OCI-LY1 (cell line): ENCODE measurements around the gene KCNK3.

Experiments
- H2AFZ ChIP-seq: fragments of 200-600 bp; sonication (generic), shearing (Covaris generic); 2 replicates; pipeline ENCODE4 v1.6.0; 2014; ENCODE audit warnings: antibody characterized with exemption, mild to moderate bottlenecking, low read length
- H3F3A ChIP-seq: fragments of 200-600 bp; sonication (generic), shearing (Covaris generic); 2 replicates; pipeline ENCODE4 v1.6.0; 2014; ENCODE audit warnings: mild to moderate bottlenecking, antibody characterized with exemption, low read length, moderate library complexity; ENCODE audit not compliant: insufficient read depth
- H3K27ac ChIP-seq: fragments of 200-600 bp; sonication (generic); 2 replicates; pipeline ENCODE4 v1.5.1; 2014; ENCODE audit warnings: low read length, mixed run types, mild to moderate bottlenecking, low read depth; ENCODE audit not compliant: poor library complexity, severe bottlenecking
- H3K27me3 ChIP-seq: fragments of 200-600 bp; sonication (generic); 2 replicates; pipeline ENCODE4 v1.6.0; 2014; ENCODE audit warnings: antibody characterized with exemption, mild to moderate bottlenecking, low read length, moderate library complexity; ENCODE audit not compliant: insufficient read depth
- H3K36me3 ChIP-seq: fragments of 200-600 bp; sonication (generic); 2 replicates; pipeline ENCODE4 v1.6.1; 2014; ENCODE audit warnings: mild to moderate bottlenecking, antibody characterized with exemption, low read length, moderate library complexity, mixed read lengths; ENCODE audit not compliant: insufficient read depth
- H3K4me1 ChIP-seq: fragments of 200-600 bp; sonication (generic); 2 replicates; pipeline ENCODE4 v1.5.1; 2014; ENCODE audit warnings: mild to moderate bottlenecking, low read length, moderate library complexity; ENCODE audit not compliant: insufficient read depth, severe bottlenecking
- H3K4me2 ChIP-seq: fragments of 200-600 bp; sonication (generic), shearing (Covaris generic); 2 replicates; pipeline ENCODE4 v1.6.1; 2014; ENCODE audit warnings: low read length
- H3K4me3 ChIP-seq: fragments of 200-600 bp; sonication (generic); 2 replicates; pipeline ENCODE4 v1.5.1; 2014; ENCODE audit warnings: low read length, low read depth, mild to moderate bottlenecking, mixed read lengths; ENCODE audit not compliant: poor library complexity, severe bottlenecking
- H3K79me2 ChIP-seq: fragments of 200-600 bp; shearing (Covaris generic); 2 replicates; pipeline ENCODE4 v1.6.1; 2016; ENCODE audit warnings: mixed run types, low read length, mixed read lengths; ENCODE audit not compliant: insufficient read depth
- H3K9ac ChIP-seq: fragments of 200-600 bp; sonication (generic), shearing (Covaris generic); 2 replicates; pipeline ENCODE4 v1.6.1; 2014; ENCODE audit warnings: mild to moderate bottlenecking, low read length, mixed read lengths
- H3K9me2 ChIP-seq: fragments of 200-600 bp; sonication (generic), shearing (Covaris generic); 2 replicates; pipeline ENCODE4 v1.6.1; 2014; ENCODE audit warnings: low read depth, mild to moderate bottlenecking, low read length, mixed read lengths
- H3K9me3 ChIP-seq: fragments of 200-600 bp; shearing (Covaris generic); 2 replicates; pipeline ENCODE4 v1.6.1; 2014; ENCODE audit warnings: low read length, mixed read lengths
- H4K20me1 ChIP-seq: fragments of 200-600 bp; sonication (generic), shearing (Covaris generic); 2 replicates; pipeline ENCODE4 v1.6.0; 2016; ENCODE audit warnings: mild to moderate bottlenecking, low read length; ENCODE audit not compliant: insufficient read depth
- CTCF ChIP-seq: fragments of 200-600 bp; sonication (generic), shearing (Covaris generic); IDR thresholded peaks from 2 replicates; pipeline ENCODE4 v1.5.1; 2017; ENCODE audit warnings: mild to moderate bottlenecking, antibody characterized with exemption, low read length, moderate library complexity, mixed read lengths
- EZH2 ChIP-seq: fragments of 200-600 bp; sonication (generic), shearing (Covaris generic); IDR thresholded peaks from 2 replicates; pipeline ENCODE4 v1.8.0; 2017; ENCODE audit warnings: borderline replicate concordance, mixed run types, mild to moderate bottlenecking, antibody characterized with exemption, low read length, moderate library complexity, mixed read lengths

KCNK3 gene

GRCh38 chr2:26720322-26721114 lies 28.0 kb downstream of the KCNK3 start:
- Histone ChIP-seq H2AFZ (no peak overlapping the region), H3K79me2 (no peaks in the 10 kb centered on the region), H3K4me2 (no peak overlapping the region), H3K4me3 (no peak overlapping the region), H3K4me1 (no peaks in the 10 kb centered on the region), H3K36me3 (no peaks in the 10 kb centered on the region), H3K27me3 (no peaks in the 10 kb centered on the region), H3K9me3 (no peaks in the 10 kb centered on the region), H3K27ac (no peak overlapping the region), H3F3A (no peaks in the 10 kb centered on the region), H3K9me2 (no peaks in the 10 kb centered on the region), H3K9ac (no peak overlapping the region), H4K20me1 (no peaks in the 10 kb centered on the region)
- no peak for TF ChIP-seq EZH2
- TF ChIP-seq CTCF = no peak

- no peak for TF ChIP-seq EZH2
- Histone ChIP-seq H3K4me2 (no peak overlapping the region), H3K27ac (no peak overlapping the region), H3K9ac (no peak overlapping the region), H3K4me1 (no peaks in the 10 kb centered on the region), H3K36me3 (no peaks in the 10 kb centered on the region), H2AFZ (no peak overlapping the region), H4K20me1 (no peaks in the 10 kb centered on the region), H3K9me2 (no peaks in the 10 kb centered on the region), H3K27me3 (no peaks in the 10 kb centered on the region), H3K9me3 (no peaks in the 10 kb centered on the region), H3K4me3 (no peak overlapping the region), H3F3A (no peaks in the 10 kb centered on the region), H3K79me2 (no peaks in the 10 kb centered on the region)
Measured at GRCh38 chr2:26721115-26722032, 28.9 kb downstream of the KCNK3 start.

- Histone ChIP-seq H3K27me3 (no peaks in the 10 kb centered on the region), H3F3A (no peaks in the 10 kb centered on the region), H3K4me1 (no peaks in the 10 kb centered on the region), H3K4me3 (no peak overlapping the region), H2AFZ (no peak overlapping the region), H3K79me2 (no peaks in the 10 kb centered on the region), H3K36me3 (no peaks in the 10 kb centered on the region), H3K27ac (no peak overlapping the region), H3K9me3 (no peaks in the 10 kb centered on the region), H4K20me1 (no peaks in the 10 kb centered on the region), H3K4me2 (no peak overlapping the region), H3K9ac (no peak overlapping the region), H3K9me2 (no peaks in the 10 kb centered on the region)
- no peak for TF ChIP-seq CTCF
Measured at GRCh38 chr2:26722328-26722727, 29.8 kb downstream of the KCNK3 start.
